HG03342 (cell line): ENCODE results near the gene BCL2L11.

Source experiments
- ATAC-seq: cut with Tn5 transposase; IDR thresholded peaks from one replicate; pipeline ENCODE4 v1.9.1; 2021; ENCODE audit warnings: mild to moderate bottlenecking, moderate library complexity; ENCODE audit not compliant: unreplicated experiment

BCL2L11 gene

GRCh38 chr2:111117598-111118480, 2.9 kb upstream of the BCL2L11 start:
- no peak for ATAC-seq

- ATAC-seq = no peak
Observed at GRCh38 chr2:111118481-111118980, 2.2 kb upstream of the BCL2L11 start.

GRCh38 chr2:111118981-111119821, 1.5 kb upstream of the BCL2L11 start:
- ATAC-seq = no peak

DNA sequence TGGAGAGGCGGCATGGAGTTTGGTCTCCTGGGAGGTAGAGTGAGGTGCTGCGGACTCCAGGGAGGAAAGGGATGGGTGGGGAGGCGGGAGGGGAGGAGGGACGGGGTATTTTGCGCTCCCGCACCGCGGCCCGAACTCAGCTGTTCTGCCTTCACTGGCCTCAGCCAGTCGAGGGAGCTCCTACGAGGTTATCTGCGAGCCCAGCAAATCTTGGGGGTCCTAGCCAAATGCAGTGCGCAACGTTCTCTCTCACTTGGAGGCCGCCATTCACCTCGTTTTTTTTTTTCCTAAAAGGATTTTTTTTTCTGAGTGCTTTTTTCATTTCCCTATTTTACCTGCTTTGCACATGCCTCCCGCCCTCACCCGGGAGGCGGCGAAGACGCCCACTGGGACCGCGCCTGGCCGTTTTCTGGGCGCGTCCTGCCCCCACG, 877 bp upstream of the BCL2L11 start:
- no peak for ATAC-seq

DNA sequence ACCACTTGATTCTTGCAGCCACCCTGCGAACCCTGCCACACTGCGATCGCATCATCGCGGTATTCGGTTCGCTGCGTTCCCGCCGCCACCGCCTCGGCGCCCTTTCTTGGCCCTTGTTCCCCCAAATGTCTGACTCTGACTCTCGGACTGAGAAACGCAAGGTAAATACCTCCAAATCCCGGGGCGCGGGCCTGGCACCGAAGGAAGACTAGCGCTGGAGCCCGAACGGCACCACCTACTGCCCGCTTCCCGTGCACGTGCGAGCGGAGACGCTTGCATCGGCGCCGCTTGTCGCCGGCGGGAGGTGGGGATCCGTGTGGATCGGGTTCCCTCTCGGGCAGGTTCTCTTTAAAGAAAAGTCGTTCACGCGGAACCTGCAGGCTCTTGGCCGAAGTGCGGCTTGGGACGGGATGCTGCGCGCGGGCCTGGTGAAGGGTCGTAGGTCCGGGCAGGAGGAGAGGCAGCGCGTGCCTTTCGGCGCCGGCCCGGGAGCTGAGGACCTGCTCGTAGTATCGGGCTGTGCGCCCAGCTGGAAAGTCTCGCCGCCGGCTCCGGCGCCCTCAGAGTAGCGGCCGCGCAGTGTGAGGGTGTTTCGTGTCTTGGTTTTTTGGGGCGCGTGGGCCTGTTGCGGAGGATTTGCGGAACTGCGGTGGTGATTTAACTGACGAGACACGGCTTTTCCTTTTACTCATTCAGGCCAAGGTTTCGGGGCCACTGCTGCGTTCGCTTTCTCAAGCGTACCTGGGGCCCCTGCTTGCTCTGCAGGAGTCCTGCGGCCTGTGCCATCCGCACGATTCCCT, 514 bp downstream of the BCL2L11 start:
- no peak for ATAC-seq

DNA sequence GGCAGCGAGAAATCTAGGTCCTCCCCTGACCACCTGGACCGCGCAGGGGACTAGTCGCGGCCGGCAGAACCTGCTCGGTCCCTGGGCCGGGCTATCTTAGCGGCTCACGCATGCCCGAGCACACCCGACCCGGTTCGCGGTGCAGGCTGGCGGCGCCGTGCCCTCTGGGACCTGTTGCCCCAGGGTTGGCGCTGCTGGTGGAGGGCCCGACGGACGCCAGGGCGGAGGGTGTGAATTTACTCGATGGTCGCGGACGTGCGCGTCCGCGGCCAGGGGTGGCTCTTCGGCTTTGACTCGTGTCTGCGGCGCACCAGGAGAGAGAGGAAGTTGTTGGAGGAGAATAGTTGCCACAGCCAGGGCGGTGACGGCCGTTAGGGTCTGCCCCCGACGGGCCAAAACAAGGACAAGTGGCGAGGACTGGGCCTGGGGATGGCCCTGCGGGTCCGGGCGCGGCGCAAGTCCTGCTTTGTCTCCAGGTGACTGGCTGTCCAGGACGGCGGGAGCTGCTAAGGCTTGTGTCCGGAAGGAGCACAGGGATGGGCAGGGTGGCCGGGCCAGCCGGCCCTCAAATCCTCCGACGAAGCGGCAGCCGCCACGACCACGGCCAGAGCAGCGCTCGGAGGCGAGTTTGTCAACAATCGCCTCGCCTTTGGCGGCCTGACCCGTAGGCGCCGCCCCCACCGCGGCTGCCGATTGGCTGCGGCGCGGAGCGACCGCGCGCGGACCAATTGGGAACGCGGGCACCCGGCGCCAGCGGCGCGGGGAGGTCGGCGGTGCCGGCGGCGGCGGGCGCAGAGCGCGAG, 1.3 kb downstream of the BCL2L11 start:
- peak; percentile 47 for ATAC-seq

DNA sequence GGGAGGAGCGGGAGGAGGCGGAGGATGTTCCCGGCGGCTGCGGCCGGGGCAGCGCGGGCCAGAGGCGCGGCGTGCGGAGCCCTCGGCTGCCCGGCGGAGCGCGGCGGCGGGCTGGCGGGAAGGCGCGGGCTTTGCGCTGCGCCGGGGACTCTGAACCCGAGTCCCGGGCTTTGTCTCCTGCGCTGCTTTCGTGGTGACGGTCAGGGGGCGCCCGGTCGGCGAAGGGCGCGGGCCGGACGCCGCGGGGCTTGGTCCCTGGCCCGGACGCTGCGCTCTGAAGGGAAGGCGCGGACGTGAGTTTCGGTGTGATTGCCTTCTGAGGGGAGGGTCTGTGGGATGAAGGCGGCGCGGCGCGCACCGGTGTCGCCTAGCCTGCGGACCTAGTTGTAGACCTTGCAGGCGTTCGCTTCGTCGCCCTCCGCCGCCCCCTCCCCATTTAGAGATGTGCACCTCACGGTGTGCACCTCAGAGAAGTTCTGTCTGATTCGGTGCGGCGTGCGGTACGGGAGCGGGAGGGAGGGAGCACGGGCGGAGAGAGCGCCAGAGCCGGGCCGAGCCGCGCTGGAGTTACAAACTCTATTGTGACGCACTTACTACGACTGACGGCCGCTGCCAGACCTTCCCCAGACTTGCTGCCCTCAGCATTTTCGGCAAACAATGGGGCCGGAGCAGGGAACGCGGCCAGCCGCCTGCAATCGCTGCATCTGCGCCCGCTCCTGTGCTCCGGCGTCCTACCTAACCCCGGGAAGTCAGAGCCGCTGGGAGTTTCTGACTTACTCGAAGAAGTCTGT, 2.1 kb downstream of the BCL2L11 start:
- no peak for ATAC-seq

- ATAC-seq = no peak
Observed at GRCh38 chr2:111123751-111124150, 3.0 kb downstream of the BCL2L11 start.

GRCh38 chr2:111126581-111126980, 5.9 kb downstream of the BCL2L11 start:
- ATAC-seq = no peak

DNA sequence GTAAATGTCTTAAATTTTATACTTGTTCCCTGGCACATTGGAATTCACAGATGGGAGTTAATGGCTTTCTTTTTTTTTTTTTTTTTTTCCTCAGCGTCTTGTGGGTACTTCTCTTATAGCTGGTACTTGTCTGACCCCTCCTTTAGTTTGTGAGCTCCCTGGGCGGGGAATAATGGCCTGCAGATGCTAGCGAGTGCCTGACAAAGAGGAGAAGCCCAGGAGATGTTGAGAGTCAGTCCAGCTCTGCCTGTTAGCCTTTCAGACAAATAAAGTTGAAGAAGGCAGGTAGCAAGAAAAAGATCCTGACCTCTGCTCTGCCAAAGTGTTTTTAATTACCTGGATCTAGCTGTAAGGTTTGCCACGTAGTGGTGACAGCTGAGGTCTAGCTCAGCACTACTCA, 6.6 kb downstream of the BCL2L11 start:
- ATAC-seq = no peak

GRCh38 chr2:111128096-111128495, 7.4 kb downstream of the BCL2L11 start:
- no peak for ATAC-seq

DNA sequence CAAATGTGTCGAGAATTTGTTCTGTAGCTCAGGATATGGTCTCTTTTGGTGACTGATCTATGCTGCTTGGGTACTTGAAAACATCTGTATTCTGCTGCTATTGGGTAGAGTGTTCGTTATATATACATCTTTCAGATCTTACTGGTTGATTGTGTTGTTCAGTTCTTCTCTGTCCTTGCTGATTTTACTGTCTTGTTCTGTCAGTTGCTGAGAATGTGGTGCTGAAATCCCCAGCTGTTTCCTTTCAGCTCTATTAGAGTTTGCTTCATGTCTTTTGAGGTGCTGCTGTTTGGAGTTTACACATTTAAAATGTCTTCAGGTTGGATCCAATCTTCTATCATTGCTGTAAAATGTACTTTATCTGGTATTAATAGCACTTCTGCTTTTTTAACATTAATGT, 12.9 kb downstream of the BCL2L11 start:
- ATAC-seq = no peak

DNA sequence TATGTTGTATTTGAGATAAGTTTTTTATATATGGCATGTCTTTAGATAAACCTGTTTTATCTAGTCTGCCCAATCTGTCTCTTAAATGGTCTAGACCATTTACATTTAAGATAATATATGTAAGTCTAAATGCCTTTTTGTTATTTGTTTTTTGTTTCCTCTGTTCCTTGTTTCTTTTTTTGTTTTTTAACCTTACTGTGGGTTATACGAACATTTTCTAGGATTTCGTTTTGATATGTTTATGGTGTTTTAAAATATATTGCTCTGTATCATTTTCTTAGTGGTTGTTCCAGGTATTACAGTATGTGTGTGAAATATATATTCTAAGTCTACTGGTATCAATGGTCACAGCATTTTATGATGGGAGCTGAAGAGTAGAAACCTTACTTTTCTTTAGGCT, 13.3 kb downstream of the BCL2L11 start:
- no peak for ATAC-seq

GRCh38 chr2:111135237-111135909, 14.7 kb downstream of the BCL2L11 start:
- ATAC-seq = no peak

DNA sequence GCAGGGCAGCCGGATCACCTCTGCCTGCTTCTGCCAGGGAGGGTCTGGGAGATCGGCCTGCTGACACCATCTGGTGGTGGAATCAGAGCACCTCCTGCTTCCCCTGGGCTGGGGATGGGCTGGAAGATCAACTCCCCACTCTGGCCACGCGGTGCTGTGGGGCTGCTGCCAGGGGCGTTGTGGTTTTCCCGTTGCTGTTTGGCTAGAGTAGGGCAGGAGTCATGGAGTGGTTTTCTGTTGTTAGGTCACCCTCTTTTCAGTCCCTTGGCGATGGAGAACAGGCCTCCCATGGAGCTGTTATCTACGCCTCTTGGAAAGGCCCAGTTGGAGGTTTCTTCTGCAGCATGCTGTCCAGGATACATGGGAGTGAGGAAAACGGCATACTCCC, 15.2 kb downstream of the BCL2L11 start:
- ATAC-seq = no peak

GRCh38 chr2:111138839-111139238, 18.1 kb downstream of the BCL2L11 start:
- ATAC-seq = no peak

- no peak for ATAC-seq
Observed at GRCh38 chr2:111139637-111140317, 19.1 kb downstream of the BCL2L11 start.

GRCh38 chr2:111140815-111141214, 20.1 kb downstream of the BCL2L11 start:
- ATAC-seq = no peak
